ENCODE results near the gene RPS6KA6.

DNA sequence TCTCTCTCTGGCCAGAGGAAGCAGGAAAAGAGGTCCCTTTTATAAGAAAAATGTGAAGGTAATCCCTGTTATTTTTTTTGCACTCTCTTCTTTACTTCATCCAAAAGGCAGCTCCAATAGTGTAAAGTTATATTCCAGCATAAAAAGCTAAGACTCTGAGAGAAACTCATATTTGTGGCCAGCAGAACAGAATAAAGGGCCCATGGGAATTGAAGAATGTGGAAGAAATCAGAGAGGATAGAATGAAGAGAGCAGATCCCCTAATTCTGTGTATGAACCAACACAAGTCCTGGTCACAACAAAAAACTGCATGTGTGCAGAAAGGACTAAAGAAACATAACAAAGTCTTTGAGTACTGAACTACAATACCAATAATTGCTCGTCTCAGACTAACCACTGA lies 22.3 kb downstream of the RPS6KA6 start:
- TF ChIP-seq EP300 (IDR thresholded peaks at IDR 0.05; ENCODE audit: borderline replicate concordance in 1 of 2, low read depth in 1 of 2, low read length in 1 of 2) (no peak), MEF2A (IDR thresholded peaks at IDR 0.05; ENCODE audit: borderline replicate concordance, low read depth) (no peak), NRF1 (IDR thresholded peaks at IDR 0.05; ENCODE audit: low read depth, low read length) (no peak), TEAD4 (IDR thresholded peaks at IDR 0.05; ENCODE audit: borderline replicate concordance, insufficient read depth) (no peak), SMC3 (IDR thresholded peaks at IDR 0.05; ENCODE audit: low read depth, low read length) (no peak), YY1 (IDR thresholded peaks at IDR 0.05; ENCODE audit: low read depth) (no peak), FOSL2 (IDR thresholded peaks at IDR 0.05; ENCODE audit: borderline replicate concordance, low read depth) (no peak), SIN3A (IDR thresholded peaks at IDR 0.05; ENCODE audit: borderline replicate concordance, low read depth, low read length) (no peak)
- TF ChIP-seq, protein P1, sequence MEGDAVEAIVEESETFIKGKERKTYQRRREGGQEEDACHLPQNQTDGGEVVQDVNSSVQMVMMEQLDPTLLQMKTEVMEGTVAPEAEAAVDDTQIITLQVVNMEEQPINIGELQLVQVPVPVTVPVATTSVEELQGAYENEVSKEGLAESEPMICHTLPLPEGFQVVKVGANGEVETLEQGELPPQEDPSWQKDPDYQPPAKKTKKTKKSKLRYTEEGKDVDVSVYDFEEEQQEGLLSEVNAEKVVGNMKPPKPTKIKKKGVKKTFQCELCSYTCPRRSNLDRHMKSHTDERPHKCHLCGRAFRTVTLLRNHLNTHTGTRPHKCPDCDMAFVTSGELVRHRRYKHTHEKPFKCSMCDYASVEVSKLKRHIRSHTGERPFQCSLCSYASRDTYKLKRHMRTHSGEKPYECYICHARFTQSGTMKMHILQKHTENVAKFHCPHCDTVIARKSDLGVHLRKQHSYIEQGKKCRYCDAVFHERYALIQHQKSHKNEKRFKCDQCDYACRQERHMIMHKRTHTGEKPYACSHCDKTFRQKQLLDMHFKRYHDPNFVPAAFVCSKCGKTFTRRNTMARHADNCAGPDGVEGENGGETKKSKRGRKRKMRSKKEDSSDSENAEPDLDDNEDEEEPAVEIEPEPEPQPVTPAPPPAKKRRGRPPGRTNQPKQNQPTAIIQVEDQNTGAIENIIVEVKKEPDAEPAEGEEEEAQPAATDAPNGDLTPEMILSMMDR (IDR thresholded peaks at IDR 0.05) = no peak
- TF ChIP-seq, protein P2, sequence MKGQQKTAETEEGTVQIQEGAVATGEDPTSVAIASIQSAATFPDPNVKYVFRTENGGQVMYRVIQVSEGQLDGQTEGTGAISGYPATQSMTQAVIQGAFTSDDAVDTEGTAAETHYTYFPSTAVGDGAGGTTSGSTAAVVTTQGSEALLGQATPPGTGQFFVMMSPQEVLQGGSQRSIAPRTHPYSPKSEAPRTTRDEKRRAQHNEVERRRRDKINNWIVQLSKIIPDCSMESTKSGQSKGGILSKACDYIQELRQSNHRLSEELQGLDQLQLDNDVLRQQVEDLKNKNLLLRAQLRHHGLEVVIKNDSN (IDR thresholded peaks at IDR 0.05; ENCODE audit: borderline replicate concordance, low read depth) = no peak
- TF ChIP-seq, protein P3, sequence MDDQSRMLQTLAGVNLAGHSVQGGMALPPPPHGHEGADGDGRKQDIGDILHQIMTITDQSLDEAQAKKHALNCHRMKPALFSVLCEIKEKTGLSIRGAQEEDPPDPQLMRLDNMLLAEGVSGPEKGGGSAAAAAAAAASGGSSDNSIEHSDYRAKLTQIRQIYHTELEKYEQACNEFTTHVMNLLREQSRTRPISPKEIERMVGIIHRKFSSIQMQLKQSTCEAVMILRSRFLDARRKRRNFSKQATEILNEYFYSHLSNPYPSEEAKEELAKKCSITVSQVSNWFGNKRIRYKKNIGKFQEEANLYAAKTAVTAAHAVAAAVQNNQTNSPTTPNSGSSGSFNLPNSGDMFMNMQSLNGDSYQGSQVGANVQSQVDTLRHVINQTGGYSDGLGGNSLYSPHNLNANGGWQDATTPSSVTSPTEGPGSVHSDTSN (IDR thresholded peaks at IDR 0.05) = no peak
- TF ChIP-seq, protein P4, sequence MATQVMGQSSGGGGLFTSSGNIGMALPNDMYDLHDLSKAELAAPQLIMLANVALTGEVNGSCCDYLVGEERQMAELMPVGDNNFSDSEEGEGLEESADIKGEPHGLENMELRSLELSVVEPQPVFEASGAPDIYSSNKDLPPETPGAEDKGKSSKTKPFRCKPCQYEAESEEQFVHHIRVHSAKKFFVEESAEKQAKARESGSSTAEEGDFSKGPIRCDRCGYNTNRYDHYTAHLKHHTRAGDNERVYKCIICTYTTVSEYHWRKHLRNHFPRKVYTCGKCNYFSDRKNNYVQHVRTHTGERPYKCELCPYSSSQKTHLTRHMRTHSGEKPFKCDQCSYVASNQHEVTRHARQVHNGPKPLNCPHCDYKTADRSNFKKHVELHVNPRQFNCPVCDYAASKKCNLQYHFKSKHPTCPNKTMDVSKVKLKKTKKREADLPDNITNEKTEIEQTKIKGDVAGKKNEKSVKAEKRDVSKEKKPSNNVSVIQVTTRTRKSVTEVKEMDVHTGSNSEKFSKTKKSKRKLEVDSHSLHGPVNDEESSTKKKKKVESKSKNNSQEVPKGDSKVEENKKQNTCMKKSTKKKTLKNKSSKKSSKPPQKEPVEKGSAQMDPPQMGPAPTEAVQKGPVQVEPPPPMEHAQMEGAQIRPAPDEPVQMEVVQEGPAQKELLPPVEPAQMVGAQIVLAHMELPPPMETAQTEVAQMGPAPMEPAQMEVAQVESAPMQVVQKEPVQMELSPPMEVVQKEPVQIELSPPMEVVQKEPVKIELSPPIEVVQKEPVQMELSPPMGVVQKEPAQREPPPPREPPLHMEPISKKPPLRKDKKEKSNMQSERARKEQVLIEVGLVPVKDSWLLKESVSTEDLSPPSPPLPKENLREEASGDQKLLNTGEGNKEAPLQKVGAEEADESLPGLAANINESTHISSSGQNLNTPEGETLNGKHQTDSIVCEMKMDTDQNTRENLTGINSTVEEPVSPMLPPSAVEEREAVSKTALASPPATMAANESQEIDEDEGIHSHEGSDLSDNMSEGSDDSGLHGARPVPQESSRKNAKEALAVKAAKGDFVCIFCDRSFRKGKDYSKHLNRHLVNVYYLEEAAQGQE (IDR thresholded peaks at IDR 0.05; ENCODE audit: low read depth, low read length) = no peak

Data from SK-N-SH (cell line).